Measurements from ENCODE around the gene RNU5B-1.

DNA sequence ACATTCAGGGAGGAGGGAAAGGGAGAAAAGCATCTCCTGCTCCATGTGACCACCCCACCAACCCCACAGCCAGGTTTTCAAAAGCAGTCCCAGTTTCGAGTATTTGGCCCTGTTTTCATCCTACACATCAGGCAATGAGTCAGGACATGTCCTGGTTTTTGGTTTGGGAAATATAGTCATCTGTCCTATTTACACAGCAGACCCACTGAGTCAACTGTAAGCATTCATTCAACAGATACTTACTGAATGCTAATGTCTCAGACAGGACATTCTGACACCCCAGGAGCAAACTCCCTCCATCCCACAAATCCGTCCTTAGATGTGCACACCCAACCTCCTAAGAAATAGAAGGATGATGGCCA lies 40.4 kb downstream of the RNU5B-1 start:
- TF ChIP-seq EZH2 (IDR thresholded peaks at IDR 0.05): no peak
- TF ChIP-seq, protein P1, sequence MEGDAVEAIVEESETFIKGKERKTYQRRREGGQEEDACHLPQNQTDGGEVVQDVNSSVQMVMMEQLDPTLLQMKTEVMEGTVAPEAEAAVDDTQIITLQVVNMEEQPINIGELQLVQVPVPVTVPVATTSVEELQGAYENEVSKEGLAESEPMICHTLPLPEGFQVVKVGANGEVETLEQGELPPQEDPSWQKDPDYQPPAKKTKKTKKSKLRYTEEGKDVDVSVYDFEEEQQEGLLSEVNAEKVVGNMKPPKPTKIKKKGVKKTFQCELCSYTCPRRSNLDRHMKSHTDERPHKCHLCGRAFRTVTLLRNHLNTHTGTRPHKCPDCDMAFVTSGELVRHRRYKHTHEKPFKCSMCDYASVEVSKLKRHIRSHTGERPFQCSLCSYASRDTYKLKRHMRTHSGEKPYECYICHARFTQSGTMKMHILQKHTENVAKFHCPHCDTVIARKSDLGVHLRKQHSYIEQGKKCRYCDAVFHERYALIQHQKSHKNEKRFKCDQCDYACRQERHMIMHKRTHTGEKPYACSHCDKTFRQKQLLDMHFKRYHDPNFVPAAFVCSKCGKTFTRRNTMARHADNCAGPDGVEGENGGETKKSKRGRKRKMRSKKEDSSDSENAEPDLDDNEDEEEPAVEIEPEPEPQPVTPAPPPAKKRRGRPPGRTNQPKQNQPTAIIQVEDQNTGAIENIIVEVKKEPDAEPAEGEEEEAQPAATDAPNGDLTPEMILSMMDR (IDR thresholded peaks at IDR 0.05): no peak

Data from neural progenitor cell (in vitro differentiated cells).